ENCODE measurements around the gene PNPLA7. TPM values are rescaled to one million over a fixed set of nuclear protein-coding genes. Genes with fewer than 3 reads are reported as not detected.
A peak's percentile ranks its signal among the peaks of the same experiment; 100 is the strongest.

Gene PNPLA7
- total and polyA plus RNA-seq, 2 of the 4 experiments (the other 2 are of a cell fraction), result under 0.01 to 0.89 TPM

DNA sequence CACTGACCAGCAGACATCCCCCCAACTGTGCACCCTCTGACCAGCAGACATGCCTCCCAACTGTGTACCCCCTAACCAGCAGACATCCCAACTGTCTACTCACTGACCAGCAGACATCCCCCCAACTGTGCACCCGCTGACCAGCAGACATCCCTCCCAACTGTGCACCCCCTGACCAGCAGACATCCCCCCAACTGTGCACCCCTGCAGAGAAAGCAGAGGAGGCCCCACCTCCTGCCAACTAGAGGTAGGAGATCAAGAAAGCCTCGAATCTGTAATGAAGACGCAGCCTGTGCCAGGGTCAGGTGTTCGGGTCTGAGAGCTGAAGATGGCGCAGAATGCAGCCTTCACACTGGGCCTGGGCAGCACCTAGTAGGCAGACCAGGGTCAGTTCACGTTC is 61.3 kb downstream of the PNPLA7 start:
- BruUV-seq (replicated peaks), result no TSS peak
- Histone ChIP-seq H2AK9ac (replicated peaks; ENCODE audit: low read depth, low read length, poor library complexity) (no peak overlapping the region), H3K4me2 (ENCODE audit: low read depth, low read length) (no peak overlapping the region), H3K36me3 (ENCODE audit: control insufficient read depth, insufficient read depth, low read length) (no peaks in the 10 kb centered on the region), H3K27me3 (ENCODE audit: control insufficient read depth, insufficient read depth, low read length) (peaks cover 28% of the 10 kb centered on the region), H3K14ac (replicated peaks; ENCODE audit: low read depth, low read length) (no peak overlapping the region), H3K9ac (ENCODE audit: low read depth, low read length) (no peak overlapping the region), H2BK20ac (ENCODE audit: low read depth, low read length) (no peak overlapping the region), H4K5ac (ENCODE audit: low read depth, low read length) (no peak overlapping the region), H2AFZ (replicated peaks; ENCODE audit: low read length, poor library complexity) (peak overlapping the region; percentile 51), H3K4me3 (ENCODE audit: insufficient read depth, low read depth, low read length) (no peak overlapping the region), H3K4ac (ENCODE audit: low read depth, low read length) (no peak overlapping the region), H3K23ac (ENCODE audit: low read depth, low read length) (no peak overlapping the region), H3K27ac (ENCODE audit: insufficient read depth, low read length) (no peak overlapping the region), H4K20me1 (ENCODE audit: insufficient read depth, low read length) (peaks cover 6% of the 10 kb centered on the region; the same call in 1 of the 2 replicates), H3K56ac (ENCODE audit: extremely low read depth, insufficient read depth, low read length) (no peak overlapping the region), H2BK5ac (ENCODE audit: low read depth, low read length, poor library complexity, severe bottlenecking) (no peak overlapping the region), H2AK5ac (ENCODE audit: low read depth, low read length) (no peak overlapping the region), H3K9me1 (ENCODE audit: insufficient read depth, low read length) (no peaks in the 10 kb centered on the region; the same call in 1 of the 2 replicates), H4K91ac (ENCODE audit: insufficient read depth, low read depth, low read length) (no peak overlapping the region), H2BK15ac (ENCODE audit: low read depth, low read length) (no peak overlapping the region), H3K4me1 (ENCODE audit: control insufficient read depth, insufficient read depth, low read length) (peaks cover 2% of the 10 kb centered on the region; the same call in 1 of the 2 replicates), H3K79me1 (ENCODE audit: low read depth in 1 of 2, low read length in 2 of 2) (no peaks in the 10 kb centered on the region), H3K9me3 (ENCODE audit: control insufficient read depth, insufficient read depth, low read length) (peaks cover 4% of the 10 kb centered on the region; the same call in 1 of the 2 replicates), H2BK120ac (ENCODE audit: low read depth, low read length) (no peak overlapping the region), H3K18ac (ENCODE audit: low read depth, low read length) (no peak overlapping the region), H4K8ac (ENCODE audit: low read depth in 2 of 2, low read length in 2 of 2) (no peak overlapping the region)
- CTCF ChIA-PET, result no interaction called here
- intact Hi-C loops (cut with micrococcal nuclease) (no loop called here), dilution Hi-C loops (cut with HindIII; ENCODE audit: low sequenced_read_pairs, unreplicated experiment) (no loop called here), in situ Hi-C loops (cut with MboI; ENCODE audit: low sequenced_read_pairs) (no loop called here)
- 100% methylated on average over 1 of the region's 6 CpGs; no CpG with 5 or more reads in 1 of the 2 experiments for WGBS, 2 experiments (ENCODE audit: extremely low coverage in 2 of 2, insufficient read length in 1 of 2)
- TF ChIP-seq RFX5 (IDR thresholded peaks at IDR 0.05; ENCODE audit: low read depth, low read length) (no peak), CEBPB (IDR thresholded peaks at IDR 0.05; ENCODE audit: low read depth, low read length) (no peak), MAFK (IDR thresholded peaks at IDR 0.05; ENCODE audit: low read depth, low read length) (no peak), SMC3 (IDR thresholded peaks at IDR 0.05; ENCODE audit: low read depth, low read length) (no peak), POLR2A (IDR thresholded peaks at IDR 0.05; ENCODE audit: low read depth, low read length) (no peak), ELK1 (IDR thresholded peaks at IDR 0.05; ENCODE audit: borderline replicate concordance, low read depth, low read length) (no peak), MAZ (IDR thresholded peaks at IDR 0.05; ENCODE audit: borderline replicate concordance, low read depth, low read length) (no peak), MXI1 (IDR thresholded peaks at IDR 0.05; ENCODE audit: borderline replicate concordance, low read depth, low read length) (no peak), FOS (IDR thresholded peaks at IDR 0.05; ENCODE audit: low read depth, low read length) (no peak), NFE2L2 (IDR thresholded peaks at IDR 0.05; ENCODE audit: low read depth, low read length) (no peak), BHLHE40 (IDR thresholded peaks at IDR 0.05; ENCODE audit: low read depth, low read length) (no peak), RAD21 (IDR thresholded peaks at IDR 0.05; ENCODE audit: low read length) (no peak), CHD1 (IDR thresholded peaks at IDR 0.05; ENCODE audit: low read depth, low read length) (no peak), USF2 (IDR thresholded peaks at IDR 0.05; ENCODE audit: low read depth, low read length) (no peak), RCOR1 (IDR thresholded peaks at IDR 0.05; ENCODE audit: insufficient replicate concordance, low read length) (no peak)
- TF ChIP-seq, protein P1, sequence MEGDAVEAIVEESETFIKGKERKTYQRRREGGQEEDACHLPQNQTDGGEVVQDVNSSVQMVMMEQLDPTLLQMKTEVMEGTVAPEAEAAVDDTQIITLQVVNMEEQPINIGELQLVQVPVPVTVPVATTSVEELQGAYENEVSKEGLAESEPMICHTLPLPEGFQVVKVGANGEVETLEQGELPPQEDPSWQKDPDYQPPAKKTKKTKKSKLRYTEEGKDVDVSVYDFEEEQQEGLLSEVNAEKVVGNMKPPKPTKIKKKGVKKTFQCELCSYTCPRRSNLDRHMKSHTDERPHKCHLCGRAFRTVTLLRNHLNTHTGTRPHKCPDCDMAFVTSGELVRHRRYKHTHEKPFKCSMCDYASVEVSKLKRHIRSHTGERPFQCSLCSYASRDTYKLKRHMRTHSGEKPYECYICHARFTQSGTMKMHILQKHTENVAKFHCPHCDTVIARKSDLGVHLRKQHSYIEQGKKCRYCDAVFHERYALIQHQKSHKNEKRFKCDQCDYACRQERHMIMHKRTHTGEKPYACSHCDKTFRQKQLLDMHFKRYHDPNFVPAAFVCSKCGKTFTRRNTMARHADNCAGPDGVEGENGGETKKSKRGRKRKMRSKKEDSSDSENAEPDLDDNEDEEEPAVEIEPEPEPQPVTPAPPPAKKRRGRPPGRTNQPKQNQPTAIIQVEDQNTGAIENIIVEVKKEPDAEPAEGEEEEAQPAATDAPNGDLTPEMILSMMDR (conservative IDR thresholded peaks at IDR 0.05; ENCODE audit: low read depth, low read length), result no peak
- POLR2A ChIA-PET (ENCODE audit: unreplicated experiment), result no interaction called here
- no peak for ATAC-seq (ENCODE audit: low read depth)
- no peak for DNase-seq

Data from IMR-90 (cell line).